Central memory CD4-positive, alpha-beta T cell (primary cell): ENCODE results near the gene CCR4.
"Not testable (repeated sequence)": the region's sequence is repeated elsewhere in the genome, so short reads cannot be mapped to it uniquely, and the experiment has no call there.

Experiments used
- DNase-seq: peaks from one replicate; pipeline ENCODE4 v3.0.0; 2022
- total RNA-seq, 3 experiments: gene quantifications; one replicate each; lab custom pipeline; 2026; lab: John Stamatoyannopoulos, UW

The CCR4 gene
- 121 to 788 (median 399) reads per million in 3 experiments for total RNA-seq

GRCh38 chr3:32951410-32951811 lies at the start of gene CCR4:
Gene CCR4 (plus strand): TSS chr3:32951644. CDS start chr3:32953423, 1,779 bp downstream.
- DNase-seq = peak; percentile 67

- peak; percentile 9 for DNase-seq
Measured at GRCh38 chr3:32902887-32903371, 48.5 kb upstream of the CCR4 start.

- DNase-seq = no peak
Measured at GRCh38 chr3:32903953-32904352, 47.5 kb upstream of the CCR4 start.

- DNase-seq = no peak
Measured at GRCh38 chr3:32909999-32910398, 41.4 kb upstream of the CCR4 start.

- DNase-seq = no peak
Measured at GRCh38 chr3:32910954-32911353, 40.5 kb upstream of the CCR4 start.

- peak; percentile 14 for DNase-seq
Measured at GRCh38 chr3:32912046-32912445, 39.4 kb upstream of the CCR4 start.

GRCh38 chr3:32913790-32914446 lies 37.5 kb upstream of the CCR4 start:
- no peak for DNase-seq

- no peak for DNase-seq
Measured at GRCh38 chr3:32919920-32920319, 31.5 kb upstream of the CCR4 start.

- no peak for DNase-seq
Measured at GRCh38 chr3:32922078-32922477, 29.4 kb upstream of the CCR4 start.

- no peak for DNase-seq
Measured at GRCh38 chr3:32930161-32930560, 21.3 kb upstream of the CCR4 start.

- not testable (repeated sequence) for DNase-seq
Measured at GRCh38 chr3:32931273-32931672, 20.2 kb upstream of the CCR4 start.

GRCh38 chr3:32934150-32934742 lies 17.2 kb upstream of the CCR4 start:
- DNase-seq = no peak

GRCh38 chr3:32937331-32937730 lies 14.1 kb upstream of the CCR4 start:
- no peak for DNase-seq

GRCh38 chr3:32939531-32940284 lies 11.7 kb upstream of the CCR4 start:
- DNase-seq = not testable (repeated sequence)

- DNase-seq = no peak
Measured at GRCh38 chr3:32940726-32941125, 10.7 kb upstream of the CCR4 start.

GRCh38 chr3:32945136-32945535 lies 6.3 kb upstream of the CCR4 start:
- DNase-seq = no peak

- DNase-seq = peak; percentile 35
Measured at GRCh38 chr3:32945598-32945997, 5.8 kb upstream of the CCR4 start.

- no peak for DNase-seq
Measured at GRCh38 chr3:32946973-32947788, 4.3 kb upstream of the CCR4 start.

GRCh38 chr3:32947789-32948238 lies 3.6 kb upstream of the CCR4 start:
- DNase-seq = peak; percentile 79

- no peak for DNase-seq
Measured at GRCh38 chr3:32948625-32949445, 2.6 kb upstream of the CCR4 start.

- no peak for DNase-seq
Measured at GRCh38 chr3:32950516-32950915, 928 bp upstream of the CCR4 start.
